HG03108 (cell line): ENCODE results near the gene DAB2IP.
"Not testable (repeated sequence)": the region's sequence is repeated elsewhere in the genome, so short reads cannot be mapped to it uniquely, and the experiment has no call there.

Source experiments
- ATAC-seq: cut with Tn5 transposase; IDR thresholded peaks from one replicate; pipeline ENCODE4 v1.9.1; 2021; ENCODE audit warnings: moderate library complexity; ENCODE audit not compliant: unreplicated experiment

DAB2IP gene

GRCh38 chr9:121785673-121786542, 134.5 kb downstream of the DAB2IP start:
- ATAC-seq: no peak

DNA sequence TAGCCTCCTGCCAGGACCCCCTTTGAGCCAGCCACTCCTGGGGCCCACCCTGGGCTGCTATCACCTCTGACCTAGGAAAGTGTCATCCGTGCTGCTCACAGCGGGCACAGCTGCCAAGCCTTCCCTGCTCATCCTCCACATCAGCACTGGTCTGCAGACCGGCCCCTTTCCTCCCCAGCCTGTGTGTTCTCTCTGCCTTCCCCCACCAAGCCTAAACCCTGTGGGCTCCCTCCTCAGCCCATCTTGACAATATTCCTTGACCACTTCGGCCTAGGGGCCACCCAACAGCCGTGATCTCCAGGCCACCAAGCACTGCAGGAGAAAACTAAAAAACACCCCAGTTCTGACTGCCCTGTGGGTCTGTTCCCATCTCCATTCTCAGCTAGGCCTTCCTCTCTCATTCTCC, 135.1 kb downstream of the DAB2IP start:
- no peak for ATAC-seq

DNA sequence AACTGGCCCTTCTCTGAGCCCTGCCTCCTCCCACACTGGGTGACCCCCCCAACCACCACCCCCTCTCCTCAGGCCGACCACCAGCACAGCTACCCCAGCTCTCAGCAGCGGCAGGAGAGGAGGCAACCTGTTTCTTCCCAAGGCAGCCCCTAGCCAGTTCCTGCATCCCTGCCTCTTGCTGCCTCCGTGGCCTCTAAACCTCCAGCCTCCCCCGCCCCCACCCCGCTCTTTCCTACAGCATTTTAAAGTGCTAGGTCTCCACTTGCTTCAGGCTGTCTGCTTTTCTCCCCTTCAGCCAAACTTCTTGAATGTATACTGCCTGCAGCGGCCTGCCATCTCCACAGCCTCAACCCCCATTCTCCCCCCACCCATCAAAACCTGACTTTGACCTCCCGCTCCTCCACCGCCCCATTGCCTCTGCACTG, 135.6 kb downstream of the DAB2IP start:
- no peak for ATAC-seq

DNA sequence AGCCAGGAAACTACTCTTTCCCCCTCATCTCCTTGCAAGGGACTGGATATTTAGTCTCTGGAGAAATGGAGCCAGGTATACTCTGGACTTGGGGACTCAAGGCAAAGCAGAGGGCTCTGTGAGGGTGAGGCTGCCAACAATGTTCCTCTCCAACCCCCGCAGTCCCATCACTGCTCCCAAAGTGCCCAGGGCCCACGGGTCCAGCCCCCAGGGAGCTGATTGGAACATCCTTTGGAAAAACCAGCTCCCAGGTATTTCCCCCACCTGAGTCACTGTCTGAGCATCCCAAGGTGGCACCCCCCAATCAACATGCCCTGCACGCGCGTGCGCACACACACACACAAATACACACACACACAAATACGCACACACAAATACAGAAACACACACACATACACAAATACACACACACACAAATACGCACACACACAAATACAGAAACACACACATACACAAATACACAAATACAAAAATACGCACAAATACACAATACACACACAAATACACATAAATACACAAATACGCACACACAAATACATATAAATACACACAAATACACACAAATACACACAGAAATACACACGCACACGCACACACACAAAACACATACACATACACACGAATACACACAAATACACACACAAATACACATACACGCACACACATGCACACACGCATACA, 137.4 kb downstream of the DAB2IP start:
- no peak for ATAC-seq

- ATAC-seq: no peak
Measured at GRCh38 chr9:121790841-121791240, 139.4 kb downstream of the DAB2IP start.

- ATAC-seq: not testable (repeated sequence)
Measured at GRCh38 chr9:121792476-121792875, 141.0 kb downstream of the DAB2IP start.

- ATAC-seq: not testable (repeated sequence)
Measured at GRCh38 chr9:121794334-121794733, 142.9 kb downstream of the DAB2IP start.

DNA sequence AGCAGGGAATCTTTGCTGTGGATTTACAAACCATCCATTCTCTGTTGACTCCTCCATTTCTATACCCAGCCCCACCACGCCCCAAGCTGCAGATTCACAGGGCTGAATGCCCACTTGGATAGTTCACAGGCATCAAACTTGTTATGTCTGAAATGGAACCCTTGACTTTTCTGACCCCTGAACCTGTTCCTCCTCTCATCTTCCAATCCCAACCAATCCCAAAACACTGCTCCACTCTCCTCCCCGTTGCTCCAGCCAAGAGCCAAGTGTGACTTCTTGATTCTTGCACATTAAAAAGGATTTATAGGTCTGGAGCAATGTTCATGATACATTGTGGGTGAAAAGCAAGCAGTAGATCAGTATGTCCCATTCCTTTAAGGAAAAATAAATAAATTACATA, 145.6 kb downstream of the DAB2IP start:
- ATAC-seq: no peak

GRCh38 chr9:121798941-121799340, 147.5 kb downstream of the DAB2IP start:
- no peak for ATAC-seq

DNA sequence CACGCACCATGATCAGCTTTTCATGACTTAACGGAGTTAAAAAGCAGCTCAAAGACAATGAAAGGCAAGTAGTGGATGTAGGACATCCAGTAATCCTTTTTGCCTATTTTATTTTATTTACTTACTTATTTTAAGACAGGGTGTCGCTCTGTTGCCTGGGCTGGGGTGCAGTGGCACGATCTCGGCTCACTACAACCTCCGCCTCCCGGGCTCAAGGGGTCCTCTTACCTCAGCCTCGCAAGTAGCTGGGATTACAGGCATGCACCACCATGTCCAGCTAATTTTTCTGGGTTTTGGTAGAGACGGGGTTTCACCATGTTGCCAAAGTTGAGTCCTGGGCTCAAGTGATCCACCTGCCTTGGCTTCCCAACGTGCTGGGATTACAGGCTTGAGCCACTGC, 148.9 kb downstream of the DAB2IP start:
- ATAC-seq: no peak

- no peak for ATAC-seq
Measured at GRCh38 chr9:121801579-121801978, 150.1 kb downstream of the DAB2IP start.

DNA sequence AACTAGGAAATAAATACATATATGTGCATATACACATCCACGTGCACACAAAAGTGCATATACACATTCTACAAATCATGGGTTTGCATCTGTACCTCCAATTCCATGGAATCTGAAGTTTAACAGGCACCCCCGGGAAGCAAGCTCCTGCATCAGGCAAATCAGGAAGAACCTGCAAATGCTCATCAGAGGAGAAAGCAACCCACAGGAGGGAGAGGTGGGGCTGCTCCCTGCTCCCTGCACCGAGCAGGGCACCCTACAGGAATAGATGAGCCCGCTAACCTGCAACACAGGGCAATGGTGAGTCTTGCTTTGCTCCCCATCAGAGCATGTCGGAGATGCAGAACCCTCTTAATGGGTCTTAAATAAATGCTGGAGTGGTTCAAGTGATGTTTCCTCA, 151.3 kb downstream of the DAB2IP start:
- no peak for ATAC-seq

DNA sequence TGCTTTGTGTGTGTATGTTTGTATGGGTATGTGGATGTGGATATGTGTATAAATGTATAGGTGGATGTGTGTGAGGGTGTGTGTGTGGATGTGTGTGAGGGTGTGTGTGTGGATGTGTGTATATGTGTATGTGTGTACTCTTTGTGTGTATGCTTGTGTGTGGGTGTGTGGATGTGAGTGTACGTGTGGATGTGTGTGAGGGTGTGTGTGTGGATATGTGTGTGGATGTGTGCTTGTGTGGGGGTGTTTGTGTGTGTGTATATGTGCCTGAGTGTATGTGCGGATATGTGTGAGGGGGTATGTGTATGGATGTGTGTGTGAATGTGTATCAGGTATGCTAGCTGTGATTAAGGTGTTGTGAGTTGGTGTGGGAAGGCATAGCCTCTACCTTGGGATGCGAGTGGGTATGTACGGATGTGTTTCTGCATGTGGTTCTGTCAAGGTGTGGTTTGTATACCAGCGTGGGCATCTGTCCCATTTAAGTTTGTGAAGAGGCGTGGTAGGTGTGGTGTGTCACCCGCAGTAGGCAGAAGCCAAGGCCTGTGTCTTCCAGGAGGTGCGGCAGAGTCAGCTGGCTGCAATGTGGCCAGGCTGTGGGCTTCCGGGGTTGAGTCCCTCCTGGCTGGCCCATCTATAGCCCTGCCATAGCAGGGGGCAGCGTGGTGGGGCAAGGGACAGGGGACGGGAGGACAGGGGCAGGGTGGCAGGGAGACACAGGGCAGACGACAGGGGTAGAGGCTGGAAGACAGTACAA, 155.8 kb downstream of the DAB2IP start:
- ATAC-seq: no peak

- ATAC-seq: no peak
Measured at GRCh38 chr9:121807823-121808278, 156.4 kb downstream of the DAB2IP start.

- no peak for ATAC-seq
Measured at GRCh38 chr9:121808781-121809180, 157.3 kb downstream of the DAB2IP start.

- no peak for ATAC-seq
Measured at GRCh38 chr9:121809356-121810050, 158.1 kb downstream of the DAB2IP start.

DNA sequence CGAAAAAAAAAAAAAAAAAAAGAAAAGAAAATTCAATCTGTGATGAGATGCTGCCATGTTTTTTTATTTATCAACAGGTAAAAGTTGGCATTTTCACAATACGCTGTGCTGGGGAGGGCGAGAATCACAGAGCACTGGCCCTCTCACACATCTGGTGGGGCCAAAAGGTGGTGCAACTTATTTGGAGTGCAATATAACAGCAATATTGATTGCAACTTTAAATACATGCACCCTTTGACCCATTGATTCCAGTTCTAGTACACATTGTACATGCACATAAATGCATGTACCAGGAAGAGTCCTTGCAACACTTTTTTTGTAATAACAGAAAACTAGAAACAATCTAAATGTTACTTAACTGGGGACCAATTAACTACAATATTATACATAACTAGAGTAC, 159.1 kb downstream of the DAB2IP start:
- no peak for ATAC-seq

DNA sequence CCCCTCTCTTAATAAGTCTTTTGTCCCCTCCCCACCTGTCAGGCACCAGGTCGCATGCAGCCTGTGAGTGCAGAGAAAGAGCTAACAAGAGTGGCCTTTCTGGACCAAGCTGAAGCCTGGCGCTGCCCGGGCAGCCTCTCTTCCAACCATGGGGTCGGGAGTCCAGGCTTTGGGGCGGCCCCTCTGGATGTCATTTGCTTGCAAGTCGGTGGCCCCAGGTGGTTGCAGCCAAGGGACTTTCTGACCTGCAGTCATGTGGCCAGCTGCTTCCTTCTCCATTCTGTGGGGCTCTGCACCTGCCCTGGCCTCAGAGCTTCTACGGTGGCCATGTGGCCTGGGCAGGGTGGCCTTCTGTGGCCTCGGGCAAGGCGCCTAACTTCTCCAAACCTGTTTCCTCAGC, 159.7 kb downstream of the DAB2IP start:
- no peak for ATAC-seq

GRCh38 chr9:121811751-121812150, 160.3 kb downstream of the DAB2IP start:
- ATAC-seq: no peak

DNA sequence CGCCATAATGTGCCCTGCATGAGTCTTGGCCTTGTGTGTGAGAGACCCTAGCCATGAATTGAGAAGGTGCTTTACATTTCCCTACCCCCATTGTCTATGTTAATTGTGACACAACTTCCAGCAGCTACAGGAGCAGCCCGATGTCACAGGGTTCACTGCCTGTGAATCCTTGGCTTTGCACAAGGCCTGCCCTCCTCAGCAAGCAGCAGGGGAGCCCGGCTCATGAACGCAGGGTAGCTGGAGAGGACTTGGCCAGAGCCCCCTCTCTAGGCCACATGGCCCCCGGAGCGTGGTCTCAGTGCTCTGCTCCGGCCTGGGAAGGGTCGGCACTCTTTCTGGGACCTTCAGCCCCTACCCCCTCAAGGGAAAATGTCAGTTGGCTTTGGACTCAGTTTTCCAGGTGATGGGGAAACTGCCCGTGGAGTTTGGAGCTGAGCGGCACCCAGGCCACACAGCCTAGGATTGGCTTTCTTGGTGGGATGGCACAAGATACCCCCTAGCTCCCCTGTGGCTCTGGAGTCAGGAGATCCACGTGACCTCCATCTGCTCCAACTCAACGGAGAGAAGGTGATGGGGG, 160.8 kb downstream of the DAB2IP start:
- no peak for ATAC-seq
